ENCODE data around the gene SEMA6C.

The SEMA6C gene

GRCh38 chr1:151132335-151133017 is 14.0 kb downstream of the SEMA6C start (continued):
- no peak for TF ChIP-seq OSR1 (CRISPR knock-in tag; IDR thresholded peaks at IDR 0.05)
- TF ChIP-seq ARNTL (CRISPR knock-in tag; IDR thresholded peaks at IDR 0.05; ENCODE audit: borderline replicate concordance, low read depth): no peak
- no peak for TF ChIP-seq ISL1 (CRISPR knock-in tag; IDR thresholded peaks at IDR 0.05)
- no peak for TF ChIP-seq GLIS3 (CRISPR knock-in tag; IDR thresholded peaks at IDR 0.05)
- no peak for TF ChIP-seq ZC3H10 (CRISPR knock-in tag; IDR thresholded peaks at IDR 0.05)
- no peak for TF ChIP-seq BACH2 (CRISPR knock-in tag; IDR thresholded peaks at IDR 0.05; ENCODE audit: borderline replicate concordance)
- no peak for TF ChIP-seq RARB (CRISPR knock-in tag; IDR thresholded peaks at IDR 0.05)

DNA sequence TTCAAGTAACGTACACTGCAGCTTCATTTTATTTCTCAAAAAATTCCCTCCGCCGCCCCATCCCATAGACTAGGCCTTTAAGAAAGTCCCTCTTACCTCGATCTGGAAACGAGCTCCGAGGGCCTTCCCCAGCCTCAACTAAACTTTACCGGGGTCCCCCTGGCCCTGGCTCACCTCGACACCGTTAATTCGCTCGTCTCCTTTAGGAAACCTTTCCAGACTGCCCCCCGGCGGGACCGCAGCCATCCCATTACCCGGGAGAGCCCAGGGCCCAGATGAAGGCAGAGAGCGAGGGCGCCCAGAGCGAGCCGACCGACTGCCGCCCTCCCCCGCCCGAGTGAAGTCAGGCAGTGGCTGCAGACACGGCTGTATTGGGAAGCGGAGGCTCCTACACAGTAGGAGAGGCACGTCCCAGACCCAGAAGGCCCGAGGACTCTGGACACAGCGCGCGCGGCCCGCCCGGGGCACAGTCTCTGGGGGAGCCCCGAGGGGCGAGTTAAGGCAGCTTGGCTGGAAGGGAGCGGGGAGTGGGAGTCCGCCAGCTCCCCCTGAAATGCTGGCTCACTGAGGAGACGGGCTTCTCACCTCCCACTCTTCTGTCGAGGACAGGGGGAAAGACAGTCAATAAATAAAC is 14.6 kb downstream of the SEMA6C start:
- no peak for ATAC-seq
- TF ChIP-seq CSDC2 (CRISPR knock-in tag; IDR thresholded peaks at IDR 0.05) (no peak), ZFP30 (CRISPR knock-in tag; IDR thresholded peaks at IDR 0.05) (no peak), CREB5 (CRISPR knock-in tag; IDR thresholded peaks at IDR 0.05; ENCODE audit: low read depth) (no peak), ESRRG (CRISPR knock-in tag; IDR thresholded peaks at IDR 0.05) (no peak), TSHZ2 (CRISPR knock-in tag; IDR thresholded peaks at IDR 0.05) (no peak), SNAI2 (CRISPR knock-in tag; IDR thresholded peaks at IDR 0.05) (no peak), PPARA (CRISPR knock-in tag; IDR thresholded peaks at IDR 0.05; ENCODE audit: borderline replicate concordance) (no peak), BACH2 (CRISPR knock-in tag; IDR thresholded peaks at IDR 0.05; ENCODE audit: borderline replicate concordance) (no peak), CSRNP3 (CRISPR knock-in tag; IDR thresholded peaks at IDR 0.05) (no peak), RARB (CRISPR knock-in tag; IDR thresholded peaks at IDR 0.05) (no peak), TCF4 (CRISPR knock-in tag; IDR thresholded peaks at IDR 0.05; ENCODE audit: borderline replicate concordance) (no peak), ZC3H10 (CRISPR knock-in tag; IDR thresholded peaks at IDR 0.05) (no peak), ZFP3 (CRISPR knock-in tag; IDR thresholded peaks at IDR 0.05) (no peak), TOX (CRISPR knock-in tag; IDR thresholded peaks at IDR 0.05; ENCODE audit: borderline replicate concordance) (no peak), ZNF8 (CRISPR knock-in tag; IDR thresholded peaks at IDR 0.05) (no peak), GLIS3 (CRISPR knock-in tag; IDR thresholded peaks at IDR 0.05) (no peak), ISL1 (CRISPR knock-in tag; IDR thresholded peaks at IDR 0.05) (no peak), ZNF70 (CRISPR knock-in tag; IDR thresholded peaks at IDR 0.05) (no peak)
- TF ChIP-seq, protein P1, sequence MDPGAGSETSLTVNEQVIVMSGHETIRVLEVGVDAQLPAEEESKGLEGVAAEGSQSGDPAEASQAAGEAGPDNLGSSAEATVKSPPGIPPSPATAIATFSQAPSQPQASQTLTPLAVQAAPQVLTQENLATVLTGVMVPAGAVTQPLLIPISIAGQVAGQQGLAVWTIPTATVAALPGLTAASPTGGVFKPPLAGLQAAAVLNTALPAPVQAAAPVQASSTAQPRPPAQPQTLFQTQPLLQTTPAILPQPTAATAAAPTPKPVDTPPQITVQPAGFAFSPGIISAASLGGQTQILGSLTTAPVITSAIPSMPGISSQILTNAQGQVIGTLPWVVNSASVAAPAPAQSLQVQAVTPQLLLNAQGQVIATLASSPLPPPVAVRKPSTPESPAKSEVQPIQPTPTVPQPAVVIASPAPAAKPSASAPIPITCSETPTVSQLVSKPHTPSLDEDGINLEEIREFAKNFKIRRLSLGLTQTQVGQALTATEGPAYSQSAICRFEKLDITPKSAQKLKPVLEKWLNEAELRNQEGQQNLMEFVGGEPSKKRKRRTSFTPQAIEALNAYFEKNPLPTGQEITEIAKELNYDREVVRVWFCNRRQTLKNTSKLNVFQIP (CRISPR knock-in tag; IDR thresholded peaks at IDR 0.05; ENCODE audit: borderline replicate concordance, low read depth): no peak

GRCh38 chr1:151130987-151131586 is 15.3 kb downstream of the SEMA6C start:
- no peak for ATAC-seq
- TF ChIP-seq, protein P1 (CRISPR knock-in tag; IDR thresholded peaks at IDR 0.05; ENCODE audit: borderline replicate concordance, low read depth): no peak
- TF ChIP-seq RARB (CRISPR knock-in tag; IDR thresholded peaks at IDR 0.05) (no peak), ZFP30 (CRISPR knock-in tag; IDR thresholded peaks at IDR 0.05) (no peak)

Data from SK-N-SH treated with all-trans-retinoic acid at 6 μM for 48 hours (cell line).